Activated naive CD8-positive, alpha-beta T cell treated with anti-CD3 and anti-CD28 coated beads, Interleukin-2, amount 50 U/mL, for 24 hours (primary cell): ENCODE data around the gene ASS1.
"Not testable (repeated sequence)": the region's sequence is repeated elsewhere in the genome, so short reads cannot be mapped to it uniquely, and the experiment has no call there.

Source experiments
- ATAC-seq: fragments of 150-1000 bp; cut with Tn5 transposase; one replicate; pipeline ENCODE4 v1.10.0; 2021
- DNase-seq: peaks from one replicate; pipeline ENCODE4 v3.0.0; 2021
- H3K27ac Mint-ChIP-seq: one replicate; pipeline ENCODE4 v1.8.0; 2021; ENCODE audit warnings: mild to moderate bottlenecking, mixed read lengths
- H3K27me3 Mint-ChIP-seq: one replicate; pipeline ENCODE4 v1.8.0; 2021; ENCODE audit warnings: mixed read lengths
- H3K36me3 Mint-ChIP-seq: one replicate; pipeline ENCODE4 v1.8.0; 2021; ENCODE audit warnings: low read depth, mixed read lengths
- H3K4me1 Mint-ChIP-seq: one replicate; pipeline ENCODE4 v1.8.0; 2021; ENCODE audit warnings: mixed read lengths
- H3K4me3 Mint-ChIP-seq: one replicate; pipeline ENCODE4 v1.8.0; 2021; ENCODE audit warnings: mild to moderate bottlenecking, moderate library complexity, mixed read lengths
- H3K9me3 Mint-ChIP-seq: one replicate; pipeline ENCODE4 v1.8.0; 2021; ENCODE audit warnings: mixed read lengths

Gene ASS1

GRCh38 chr9:130434656-130435055 is 10.1 kb upstream of the ASS1 start:
- not testable (repeated sequence) for ATAC-seq, H3K4me1 Mint-ChIP-seq, H3K4me3 Mint-ChIP-seq, H3K36me3 Mint-ChIP-seq, H3K9me3 Mint-ChIP-seq, DNase-seq, H3K27ac Mint-ChIP-seq
- H3K27me3 Mint-ChIP-seq, result peaks cover 44% of the 10 kb centered on the region

GRCh38 chr9:130437011-130437789 is 7.6 kb upstream of the ASS1 start:
- ATAC-seq (no peak), DNase-seq (no peak)
- H3K9me3 Mint-ChIP-seq, result peaks cover 13% of the 10 kb centered on the region
- no peak overlapping the region for H3K4me3 Mint-ChIP-seq
- H3K36me3 Mint-ChIP-seq, result no peaks in the 10 kb centered on the region
- no peak overlapping the region for H3K27ac Mint-ChIP-seq
- H3K27me3 Mint-ChIP-seq, result peaks cover 43% of the 10 kb centered on the region
- no peaks in the 10 kb centered on the region for H3K4me1 Mint-ChIP-seq

- H3K27ac Mint-ChIP-seq, result no peak overlapping the region
- H3K4me1 Mint-ChIP-seq, result no peaks in the 10 kb centered on the region
- DNase-seq (no peak), ATAC-seq (no peak)
- H3K27me3 Mint-ChIP-seq, result peaks cover 39% of the 10 kb centered on the region
- H3K36me3 Mint-ChIP-seq, result no peaks in the 10 kb centered on the region
- H3K4me3 Mint-ChIP-seq, result no peak overlapping the region
- H3K9me3 Mint-ChIP-seq, result peaks cover 14% of the 10 kb centered on the region
Observed at GRCh38 chr9:130438382-130438981, 6.3 kb upstream of the ASS1 start.

- Mint-ChIP-seq H3K9me3 (peaks cover 14% of the 10 kb centered on the region), H3K36me3 (no peaks in the 10 kb centered on the region), H3K27me3 (peaks cover 30% of the 10 kb centered on the region), H3K4me1 (peaks cover 2% of the 10 kb centered on the region), H3K4me3 (no peak overlapping the region), H3K27ac (no peak overlapping the region)
- no peak for ATAC-seq
- DNase-seq, result no peak
Observed at GRCh38 chr9:130441031-130441430, 3.7 kb upstream of the ASS1 start.

- Mint-ChIP-seq H3K4me3 (no peak overlapping the region), H3K36me3 (no peaks in the 10 kb centered on the region), H3K9me3 (peaks cover 14% of the 10 kb centered on the region), H3K27ac (no peak overlapping the region), H3K27me3 (peaks cover 33% of the 10 kb centered on the region), H3K4me1 (peaks cover 5% of the 10 kb centered on the region)
- ATAC-seq, result no peak
- no peak for DNase-seq
Observed at GRCh38 chr9:130442746-130443455, 1.9 kb upstream of the ASS1 start.

- Mint-ChIP-seq H3K4me3 (no peak overlapping the region), H3K4me1 (peaks cover 9% of the 10 kb centered on the region), H3K9me3 (peaks cover 14% of the 10 kb centered on the region), H3K27ac (no peak overlapping the region), H3K27me3 (peaks cover 36% of the 10 kb centered on the region), H3K36me3 (no peaks in the 10 kb centered on the region)
- DNase-seq (no peak), ATAC-seq (no peak)
Observed at GRCh38 chr9:130443456-130443801, 1.3 kb upstream of the ASS1 start.

- H3K36me3 Mint-ChIP-seq, result no peaks in the 10 kb centered on the region
- ATAC-seq, result no peak
- peaks cover 34% of the 10 kb centered on the region for H3K27me3 Mint-ChIP-seq
- H3K4me3 Mint-ChIP-seq, result no peak overlapping the region
- peaks cover 9% of the 10 kb centered on the region for H3K4me1 Mint-ChIP-seq
- peaks cover 14% of the 10 kb centered on the region for H3K9me3 Mint-ChIP-seq
- DNase-seq, result no peak
- no peak overlapping the region for H3K27ac Mint-ChIP-seq
Observed at GRCh38 chr9:130443840-130444492, 795 bp upstream of the ASS1 start.

GRCh38 chr9:130445268-130445983 is 665 bp downstream of the ASS1 start:
- H3K27ac Mint-ChIP-seq, result no peak overlapping the region
- no peaks in the 10 kb centered on the region for H3K36me3 Mint-ChIP-seq
- H3K9me3 Mint-ChIP-seq, result peaks cover 14% of the 10 kb centered on the region
- H3K27me3 Mint-ChIP-seq, result peaks cover 41% of the 10 kb centered on the region
- ATAC-seq (no peak), DNase-seq (no peak)
- H3K4me3 Mint-ChIP-seq, result no peak overlapping the region
- peaks cover 9% of the 10 kb centered on the region for H3K4me1 Mint-ChIP-seq

- Mint-ChIP-seq H3K9me3 (peaks cover 11% of the 10 kb centered on the region), H3K36me3 (no peaks in the 10 kb centered on the region), H3K27me3 (peaks cover 41% of the 10 kb centered on the region), H3K4me3 (no peak overlapping the region), H3K27ac (no peak overlapping the region), H3K4me1 (peaks cover 9% of the 10 kb centered on the region)
- DNase-seq, result no peak
- ATAC-seq, result no peak
Observed at GRCh38 chr9:130446101-130446861, 1.5 kb downstream of the ASS1 start.

- Mint-ChIP-seq H3K27me3 (peaks cover 38% of the 10 kb centered on the region), H3K4me1 (peaks cover 9% of the 10 kb centered on the region), H3K36me3 (no peaks in the 10 kb centered on the region), H3K27ac (no peak overlapping the region), H3K9me3 (peaks cover under 1% of the 10 kb centered on the region), H3K4me3 (no peak overlapping the region)
- no peak for DNase-seq
- ATAC-seq, result no peak
Observed at GRCh38 chr9:130447193-130447816, 2.5 kb downstream of the ASS1 start.

- ATAC-seq (peak; percentile 13), DNase-seq (peak; percentile 20)
- H3K4me1 Mint-ChIP-seq, result peaks cover 9% of the 10 kb centered on the region
- peak overlapping the region; percentile 37 for H3K27ac Mint-ChIP-seq
- H3K27me3 Mint-ChIP-seq, result peaks cover 39% of the 10 kb centered on the region
- H3K4me3 Mint-ChIP-seq, result no peak overlapping the region
- H3K9me3 Mint-ChIP-seq, result no peaks in the 10 kb centered on the region
- no peaks in the 10 kb centered on the region for H3K36me3 Mint-ChIP-seq
Observed at GRCh38 chr9:130448035-130448624, 3.4 kb downstream of the ASS1 start.

- no peaks in the 10 kb centered on the region for H3K36me3 Mint-ChIP-seq
- ATAC-seq (no peak), DNase-seq (no peak)
- peaks cover 35% of the 10 kb centered on the region for H3K27me3 Mint-ChIP-seq
- peaks cover 9% of the 10 kb centered on the region for H3K4me1 Mint-ChIP-seq
- no peak overlapping the region for H3K4me3 Mint-ChIP-seq
- no peak overlapping the region for H3K27ac Mint-ChIP-seq
- no peaks in the 10 kb centered on the region for H3K9me3 Mint-ChIP-seq
Observed at GRCh38 chr9:130448771-130449603, 4.2 kb downstream of the ASS1 start.
